HG03460 (cell line): Measurements from ENCODE around the gene POR.
"Not testable (repeated sequence)": the region's sequence is repeated elsewhere in the genome, so short reads cannot be mapped to it uniquely, and the experiment has no call there.

ENCODE experiments used
- ATAC-seq: cut with Tn5 transposase; IDR thresholded peaks from one replicate; pipeline ENCODE4 v1.9.1; 2021; ENCODE audit not compliant: unreplicated experiment

POR gene

GRCh38 chr7:75914655-75915415 is at the start of gene POR:
POR (plus strand) TSS chr7:75915155; CDS start chr7:75954002, 38,847 bp downstream.
- peak; percentile 92 for ATAC-seq

DNA sequence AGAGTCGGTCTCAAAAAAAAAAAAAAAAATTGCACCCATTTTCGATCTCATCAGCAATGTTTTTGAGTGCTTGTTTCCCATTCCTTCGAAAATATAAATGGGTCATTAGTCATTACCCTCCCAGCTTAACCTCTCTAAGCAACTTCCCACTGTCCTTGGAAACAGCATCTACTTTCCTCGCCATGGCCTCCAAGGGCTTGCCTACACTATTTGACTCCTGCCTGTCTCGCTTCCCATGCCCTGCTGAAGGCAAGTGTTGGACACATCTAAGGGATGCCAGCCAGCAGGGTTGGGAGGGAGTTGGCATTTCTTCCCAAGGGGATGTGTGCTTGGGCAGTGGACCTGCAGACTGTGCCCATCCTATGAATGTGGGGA is 48.9 kb upstream of the POR start:
- no peak for ATAC-seq

GRCh38 chr7:75866489-75867389 is 48.2 kb upstream of the POR start:
- no peak for ATAC-seq

- no peak for ATAC-seq
Measured at GRCh38 chr7:75867390-75867717, 47.6 kb upstream of the POR start.

- no peak for ATAC-seq
Measured at GRCh38 chr7:75868153-75868552, 46.8 kb upstream of the POR start.

- ATAC-seq = no peak
Measured at GRCh38 chr7:75869776-75870379, 45.1 kb upstream of the POR start.

DNA sequence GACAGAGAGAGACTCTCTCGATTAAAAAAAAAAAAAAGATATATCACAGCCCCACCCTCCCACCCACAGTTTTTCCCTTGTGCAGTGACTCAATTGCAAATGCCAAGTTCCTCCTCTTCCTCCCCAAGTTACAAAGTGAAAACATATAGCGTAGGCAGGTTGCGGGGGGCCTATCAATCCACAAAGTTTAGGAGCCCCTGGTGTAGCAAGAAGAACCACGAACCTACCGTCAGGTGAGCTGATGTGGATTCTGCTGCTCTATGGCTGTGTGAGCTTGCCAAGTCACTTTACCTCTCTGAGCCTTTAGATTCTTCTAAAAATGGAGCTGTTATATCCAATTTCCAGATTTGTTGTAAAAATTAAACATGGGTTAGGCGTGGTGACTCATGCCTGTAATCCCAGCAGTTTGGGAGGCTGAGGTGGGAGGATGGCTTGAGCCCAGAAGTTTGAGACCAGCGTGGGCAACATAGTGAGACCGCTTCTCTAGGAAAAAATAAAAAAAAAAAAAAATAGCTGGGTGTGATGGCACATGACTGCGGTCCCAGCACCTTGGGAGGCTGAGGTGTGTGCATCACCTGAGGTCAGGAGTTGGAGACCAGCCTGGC is 44.3 kb upstream of the POR start:
- ATAC-seq = no peak

GRCh38 chr7:75872073-75872782 is 42.7 kb upstream of the POR start:
- ATAC-seq = no peak

- not testable (repeated sequence) for ATAC-seq
Measured at GRCh38 chr7:75874180-75874579, 40.8 kb upstream of the POR start.

GRCh38 chr7:75875113-75876080 is 39.6 kb upstream of the POR start:
- ATAC-seq = no peak

- ATAC-seq = no peak
Measured at GRCh38 chr7:75876126-75876881, 38.7 kb upstream of the POR start.

- peak; percentile 29 for ATAC-seq
Measured at GRCh38 chr7:75878312-75878768, 36.6 kb upstream of the POR start.

DNA sequence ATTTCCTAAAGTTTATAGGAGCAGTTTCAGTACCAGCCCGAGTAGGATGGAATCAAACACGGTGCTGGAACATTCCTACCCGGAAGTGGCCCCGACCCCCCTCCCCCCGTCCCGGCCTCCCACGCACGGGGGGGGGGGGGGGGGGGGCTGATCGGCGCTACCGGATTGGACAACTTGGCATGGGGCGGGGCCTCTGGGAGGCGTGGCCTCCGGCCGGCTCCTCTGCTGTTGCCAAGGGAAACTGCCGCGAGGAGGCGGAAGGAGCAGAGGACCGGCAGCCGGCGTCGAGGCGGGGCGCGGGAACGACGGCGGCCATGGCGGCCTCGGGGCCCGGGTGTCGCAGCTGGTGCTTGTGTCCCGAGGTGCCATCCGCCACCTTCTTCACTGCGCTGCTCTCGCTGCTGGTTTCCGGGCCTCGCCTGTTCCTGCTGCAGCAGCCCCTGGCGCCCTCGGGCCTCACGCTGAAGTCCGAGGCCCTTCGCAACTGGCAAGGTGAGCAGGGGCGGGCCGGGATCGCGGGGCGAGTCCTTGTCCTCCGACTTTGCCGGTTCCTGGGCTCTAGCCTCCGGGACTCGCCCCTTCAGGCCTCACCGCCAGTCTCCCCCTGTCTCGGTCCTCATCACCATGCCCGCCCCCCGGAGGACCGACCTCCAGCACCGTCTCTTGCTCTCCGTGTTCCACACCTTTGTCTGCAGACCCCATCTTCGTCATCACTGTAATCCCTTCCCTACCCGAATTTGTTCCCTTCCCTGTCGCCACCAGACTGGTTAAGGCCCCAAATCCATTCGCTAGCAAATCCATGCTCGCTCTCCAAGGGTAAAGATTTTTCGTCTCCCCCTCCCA is 36.0 kb upstream of the POR start, which contains the start of gene RHBDD2:
Gene RHBDD2, plus strand, starts transcription at position 266 of the 843 bp plus-strand sequence. Its CDS starts 49 bp downstream, at position 315.
- ATAC-seq = peak; percentile 90

- no peak for ATAC-seq
Measured at GRCh38 chr7:75879771-75880184, 35.2 kb upstream of the POR start.

DNA sequence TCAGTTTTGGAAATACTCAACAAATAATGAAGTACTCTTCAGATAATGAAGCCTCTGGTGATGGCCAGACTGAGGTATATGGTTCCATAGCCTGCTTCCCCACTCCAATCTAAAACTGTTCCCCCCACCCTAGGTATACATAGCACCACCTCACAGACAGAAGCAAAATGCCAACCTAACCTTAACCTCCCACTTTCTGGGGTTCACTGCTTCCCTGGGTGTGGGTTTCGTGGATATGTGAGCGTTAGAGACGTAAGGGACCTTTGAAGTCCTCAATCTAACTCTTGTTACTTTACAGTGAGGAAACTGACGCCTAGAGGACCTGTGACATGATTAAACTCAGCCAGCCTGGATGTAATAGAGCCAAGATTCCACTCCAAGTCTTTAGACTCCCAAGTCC is 34.7 kb upstream of the POR start:
- ATAC-seq = no peak

DNA sequence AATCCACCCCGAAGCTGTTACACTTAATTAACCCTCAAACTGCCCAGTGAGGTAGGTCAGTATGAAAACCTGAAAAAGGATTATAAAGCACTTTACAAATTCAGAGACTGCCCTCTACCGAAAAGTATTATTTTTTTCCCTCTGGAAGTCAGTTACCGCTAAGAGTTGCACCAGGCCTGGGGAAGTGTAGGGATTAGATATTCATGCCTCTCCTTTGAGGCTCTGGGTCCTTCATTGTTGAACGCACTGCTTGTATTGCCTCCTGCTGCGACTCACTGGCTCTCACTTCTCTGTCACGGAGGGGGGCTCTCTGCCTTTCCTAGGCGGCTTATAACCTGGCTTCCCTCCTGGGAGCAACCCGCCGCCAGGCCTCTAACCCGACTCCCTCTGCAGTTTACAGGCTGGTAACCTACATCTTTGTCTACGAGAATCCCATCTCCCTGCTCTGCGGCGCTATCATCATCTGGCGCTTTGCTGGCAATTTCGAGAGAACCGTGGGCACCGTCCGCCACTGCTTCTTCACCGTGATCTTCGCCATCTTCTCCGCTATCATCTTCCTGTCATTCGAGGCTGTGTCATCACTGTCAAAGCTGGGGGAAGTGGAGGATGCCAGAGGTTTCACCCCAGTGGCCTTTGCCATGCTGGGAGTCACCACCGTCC is 33.4 kb upstream of the POR start:
- ATAC-seq = no peak

- not testable (repeated sequence) for ATAC-seq
Measured at GRCh38 chr7:75883265-75883824, 31.6 kb upstream of the POR start.
